Fibroblast of villous mesenchyme (primary cell): ENCODE measurements around the gene FKBP1A. TPM values are rescaled to one million over a fixed set of nuclear protein-coding genes. Genes with fewer than 3 reads are reported as not detected.

Source experiments
- DNase-seq: peaks from one replicate; pipeline ENCODE4 v3.0.0-alpha.2; 2010; ENCODE audit warnings: low read depth
- H3K4me3 ChIP-seq: 2 replicates; pipeline ENCODE4 v1.5.1; 2011; ENCODE audit warnings: low read depth, mild to moderate bottlenecking, low read length
- total RNA-seq: library from RNA; depleted of rRNA; stranded (reverse); fragments of >200 nt; gene quantifications from 2 replicates; pipeline ENCODE4 v1.2.3, GENCODE V29; 2012
- TF ChIP-seq, protein P1 (sequence below): IDR thresholded peaks from 2 replicates; pipeline ENCODE4 v1.5.1; 2012; ENCODE audit warnings: low read depth, mild to moderate bottlenecking, low read length; ENCODE audit not compliant: insufficient read depth

Gene FKBP1A
- total RNA-seq, 1 donor: 172 TPM

DNA sequence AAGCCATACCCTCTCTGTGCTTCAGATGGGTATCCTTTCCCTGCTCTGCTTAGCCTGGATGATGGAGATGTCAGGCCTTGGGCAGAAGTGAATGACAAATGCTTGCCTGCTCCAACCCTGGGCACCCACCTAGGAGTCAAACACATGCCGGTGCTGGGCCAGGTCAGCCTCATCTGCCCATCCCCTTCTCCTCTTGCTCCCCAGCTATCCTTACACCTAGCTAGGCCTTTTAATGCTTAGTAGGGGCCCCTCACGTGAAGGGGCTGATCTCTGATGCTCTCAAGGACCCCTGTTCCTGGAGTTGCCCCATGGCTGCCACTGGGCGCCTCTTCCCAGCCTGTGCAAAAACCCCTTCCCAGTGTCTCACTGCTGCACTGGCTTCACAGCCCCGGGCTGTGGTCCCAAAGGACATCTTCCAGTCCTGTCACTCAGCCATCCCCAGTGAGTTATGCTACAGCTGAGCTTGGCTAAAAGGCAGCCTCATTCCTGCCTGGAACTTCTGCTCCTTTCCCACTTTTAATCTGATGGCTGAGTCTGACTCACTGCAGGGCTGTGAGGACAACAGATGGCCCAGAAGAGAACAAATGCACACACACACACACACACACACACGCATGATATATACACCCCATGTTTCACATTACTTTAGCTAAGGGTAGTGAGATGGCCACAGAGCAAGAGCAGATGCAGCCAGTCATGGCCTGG lies 51.1 kb downstream of the FKBP1A start:
- peak; percentile 77 for DNase-seq
- no peak overlapping the region for H3K4me3 ChIP-seq
- TF ChIP-seq, protein P1, sequence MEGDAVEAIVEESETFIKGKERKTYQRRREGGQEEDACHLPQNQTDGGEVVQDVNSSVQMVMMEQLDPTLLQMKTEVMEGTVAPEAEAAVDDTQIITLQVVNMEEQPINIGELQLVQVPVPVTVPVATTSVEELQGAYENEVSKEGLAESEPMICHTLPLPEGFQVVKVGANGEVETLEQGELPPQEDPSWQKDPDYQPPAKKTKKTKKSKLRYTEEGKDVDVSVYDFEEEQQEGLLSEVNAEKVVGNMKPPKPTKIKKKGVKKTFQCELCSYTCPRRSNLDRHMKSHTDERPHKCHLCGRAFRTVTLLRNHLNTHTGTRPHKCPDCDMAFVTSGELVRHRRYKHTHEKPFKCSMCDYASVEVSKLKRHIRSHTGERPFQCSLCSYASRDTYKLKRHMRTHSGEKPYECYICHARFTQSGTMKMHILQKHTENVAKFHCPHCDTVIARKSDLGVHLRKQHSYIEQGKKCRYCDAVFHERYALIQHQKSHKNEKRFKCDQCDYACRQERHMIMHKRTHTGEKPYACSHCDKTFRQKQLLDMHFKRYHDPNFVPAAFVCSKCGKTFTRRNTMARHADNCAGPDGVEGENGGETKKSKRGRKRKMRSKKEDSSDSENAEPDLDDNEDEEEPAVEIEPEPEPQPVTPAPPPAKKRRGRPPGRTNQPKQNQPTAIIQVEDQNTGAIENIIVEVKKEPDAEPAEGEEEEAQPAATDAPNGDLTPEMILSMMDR: no peak

DNA sequence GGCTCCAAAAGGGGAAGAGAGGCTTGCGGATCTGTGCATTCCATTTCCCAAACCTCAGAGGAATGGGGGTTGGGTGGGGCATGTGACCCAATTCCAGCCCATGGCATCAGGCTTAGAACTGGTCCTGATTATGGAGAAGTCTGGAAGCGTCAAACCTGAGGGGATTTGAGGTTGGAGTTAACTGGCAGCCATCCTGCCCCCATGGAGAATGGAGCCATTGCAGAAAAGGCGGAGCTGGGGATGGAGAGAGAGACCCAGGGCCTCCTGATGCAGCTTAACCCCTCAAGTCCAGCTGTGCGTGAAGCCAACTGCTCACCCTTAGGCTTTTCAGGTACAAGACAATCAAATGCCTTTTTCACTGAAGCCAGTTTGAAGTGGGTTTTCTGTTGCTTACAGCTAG lies 54.1 kb downstream of the FKBP1A start:
- TF ChIP-seq, protein P1: no peak
- no peak for DNase-seq
- H3K4me3 ChIP-seq: no peak overlapping the region

DNA sequence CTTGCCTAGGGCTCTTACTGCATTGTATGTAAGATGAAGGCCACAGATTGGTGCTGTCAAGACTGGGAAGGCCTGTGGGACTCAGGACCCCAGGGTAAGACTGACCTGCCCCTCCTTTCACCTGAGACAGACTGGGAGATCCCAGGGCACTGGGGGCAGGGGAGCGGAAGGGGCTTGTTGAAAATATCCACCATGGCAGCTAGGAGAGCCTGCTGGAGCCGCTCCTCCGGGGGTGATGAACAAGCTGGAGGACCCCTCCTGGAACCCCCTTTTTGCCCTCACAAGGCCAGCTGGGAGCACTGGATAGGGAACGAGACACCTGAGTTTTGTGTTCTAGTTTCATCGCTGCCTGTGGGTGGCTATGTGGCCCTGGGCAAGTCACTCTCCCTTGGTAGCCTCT lies 54.8 kb downstream of the FKBP1A start:
- DNase-seq: no peak
- no peak overlapping the region for H3K4me3 ChIP-seq
- TF ChIP-seq, protein P1: no peak

DNA sequence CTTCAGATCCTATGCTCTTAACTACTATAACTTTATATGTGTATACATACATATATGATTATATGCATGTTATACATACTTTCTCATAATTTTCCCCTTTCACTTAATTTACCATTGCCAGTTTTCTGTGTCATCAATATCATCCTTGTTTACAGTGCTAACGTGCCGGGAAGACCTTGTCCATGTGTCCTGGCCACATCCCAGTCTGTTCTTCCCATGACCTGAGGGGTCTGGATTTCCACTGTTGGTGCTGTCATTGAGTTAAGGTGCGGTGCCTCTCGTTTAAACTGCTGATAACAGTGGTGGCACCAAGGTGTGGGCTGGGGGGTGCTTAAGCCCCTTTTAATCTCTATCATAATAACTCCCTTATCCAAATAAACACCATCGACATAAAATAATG lies 55.4 kb downstream of the FKBP1A start:
- DNase-seq: no peak
- TF ChIP-seq, protein P1: no peak
- no peak overlapping the region for H3K4me3 ChIP-seq

DNA sequence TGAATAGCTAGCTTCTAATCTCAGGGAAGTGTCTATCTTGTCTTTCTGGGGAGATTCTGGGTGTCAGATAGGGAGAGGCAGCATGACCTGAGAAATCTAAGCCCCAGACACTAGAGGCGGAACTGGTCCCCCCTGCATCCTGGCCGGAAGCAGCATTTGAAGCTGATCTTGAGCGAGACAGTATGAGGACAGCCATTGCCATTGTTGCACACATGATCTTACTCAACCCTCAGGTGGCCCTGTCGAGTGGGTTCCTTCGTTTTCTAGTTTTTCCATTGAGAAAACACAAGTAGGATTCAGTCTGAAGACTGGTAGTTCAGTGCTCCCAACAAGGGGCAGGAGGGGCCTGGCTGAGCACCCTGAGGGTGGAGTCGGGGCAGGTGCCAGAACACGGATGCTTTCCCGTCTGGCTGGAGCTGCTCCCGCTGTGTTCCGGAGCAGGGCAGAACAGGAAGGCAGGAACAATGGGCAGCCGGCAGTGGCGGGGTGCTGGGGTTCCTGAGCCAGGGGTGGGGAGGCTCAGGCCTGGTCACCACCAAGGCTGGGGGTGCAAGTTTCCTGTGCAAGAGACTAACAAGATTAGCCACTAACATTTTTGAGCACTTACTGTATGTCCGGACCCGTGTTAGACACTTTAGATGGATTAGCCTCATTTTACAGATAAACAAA lies 56.0 kb downstream of the FKBP1A start:
- DNase-seq: no peak
- TF ChIP-seq, protein P1: no peak
- no peak overlapping the region for H3K4me3 ChIP-seq

DNA sequence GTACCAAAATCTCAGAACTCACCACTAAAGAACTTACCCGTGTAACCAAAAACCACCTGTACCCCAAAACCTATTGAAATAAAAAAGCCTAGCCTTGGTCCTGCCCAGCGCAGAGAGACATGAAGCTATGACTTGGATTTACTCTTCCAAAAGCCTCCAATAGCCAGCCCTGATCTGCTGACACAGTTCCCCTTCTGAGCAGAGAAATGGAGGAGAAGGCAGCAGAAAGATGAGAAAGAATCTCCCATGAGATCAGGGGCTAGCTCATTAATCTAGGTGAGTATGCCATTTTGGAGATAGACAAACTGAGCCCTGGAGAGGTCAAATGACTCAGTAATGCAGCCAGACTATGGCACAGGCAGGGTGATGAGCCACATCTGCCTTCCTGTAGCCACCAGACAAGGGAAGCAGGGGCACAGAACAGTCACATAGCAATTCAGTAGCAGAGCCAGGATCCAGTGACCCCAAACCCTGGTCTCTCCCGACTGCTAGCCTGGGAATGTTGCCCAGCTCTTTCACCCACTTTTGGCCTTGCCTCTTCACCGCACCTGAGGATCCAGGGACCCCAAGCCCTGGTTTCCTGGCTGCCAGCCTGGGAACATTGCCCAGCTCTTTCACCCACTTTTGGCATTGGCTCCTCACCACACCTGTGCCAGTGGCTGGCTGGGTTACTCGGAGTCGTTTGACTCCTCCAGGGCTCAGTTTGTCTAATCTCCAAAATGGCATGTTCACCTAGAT lies 56.7 kb downstream of the FKBP1A start:
- no peak overlapping the region for H3K4me3 ChIP-seq
- DNase-seq: no peak
- TF ChIP-seq, protein P1: no peak
